NB4 (cell line): ENCODE measurements around the gene ITGA11.

Source experiments
- DNase-seq: peaks from one replicate; pipeline ENCODE4 v3.0.0; 2010; ENCODE audit warnings: low read depth
- H3K4me3 ChIP-seq: one replicate; pipeline ENCODE4 v1.5.1; 2011; ENCODE audit warnings: mild to moderate bottlenecking, low read depth, low read length, moderate library complexity
- CTCF ChIP-seq: IDR thresholded peaks from one replicate; pipeline ENCODE4 v1.5.1; 2012; ENCODE audit warnings: low read depth, low read length
- MAX ChIP-seq: IDR thresholded peaks from 2 replicates; pipeline ENCODE4 v1.6.1; 2011; ENCODE audit warnings: low read depth, low read length
- MYC ChIP-seq: IDR thresholded peaks from 2 replicates; pipeline ENCODE4 v1.6.1; 2011; ENCODE audit warnings: low read depth, low read length
- POLR2A ChIP-seq: IDR thresholded peaks from 2 replicates; pipeline ENCODE4 v1.6.1; 2011; ENCODE audit warnings: mild to moderate bottlenecking; ENCODE audit not compliant: insufficient read length; ENCODE audit errors: extremely low read depth

The ITGA11 gene

GRCh38 chr15:68365770-68366169, 66.2 kb downstream of the ITGA11 start:
- DNase-seq = no peak
- TF ChIP-seq MAX = no peak
- TF ChIP-seq MYC = no peak
- no peak for TF ChIP-seq CTCF
- no peak for TF ChIP-seq POLR2A
- H3K4me3 ChIP-seq = no peak overlapping the region

- TF ChIP-seq MAX (peak; percentile 41; the same call in 1 of the 2 replicates), CTCF (no peak), POLR2A (no peak), MYC (no peak)
Observed at GRCh38 chr15:68365140-68365745, 66.7 kb downstream of the ITGA11 start.

GRCh38 chr15:68364660-68365035, 67.3 kb downstream of the ITGA11 start:
- H3K4me3 ChIP-seq = no peak overlapping the region
- no peak for DNase-seq
- TF ChIP-seq CTCF (no peak), MYC (no peak), MAX (no peak), POLR2A (no peak)

More at GRCh38 chr15:68365140-68365745, 66.7 kb downstream of the ITGA11 start:
- peak; percentile 42 for DNase-seq
- H3K4me3 ChIP-seq = no peak overlapping the region

- no peak overlapping the region for H3K4me3 ChIP-seq
- TF ChIP-seq MYC = no peak
- no peak for TF ChIP-seq MAX
- TF ChIP-seq POLR2A = no peak
- TF ChIP-seq CTCF = no peak
- DNase-seq = no peak
Observed at GRCh38 chr15:68364028-68364659, 67.8 kb downstream of the ITGA11 start.

GRCh38 chr15:68363353-68363752, 68.6 kb downstream of the ITGA11 start:
- no peak for TF ChIP-seq CTCF
- TF ChIP-seq MYC = no peak
- no peak for TF ChIP-seq POLR2A
- TF ChIP-seq MAX = no peak
- DNase-seq = no peak

More at GRCh38 chr15:68363353-68363752, 68.6 kb downstream of the ITGA11 start:
- no peak overlapping the region for H3K4me3 ChIP-seq
